Cerebellar cortex (tissue), 1 donor: ENCODE data around the gene MCL1.

Source experiments
- DNase-seq: peaks from one replicate; pipeline ENCODE4 v3.0.0-alpha.2; 2015; ENCODE audit warnings: low spot score

MCL1 gene

DNA sequence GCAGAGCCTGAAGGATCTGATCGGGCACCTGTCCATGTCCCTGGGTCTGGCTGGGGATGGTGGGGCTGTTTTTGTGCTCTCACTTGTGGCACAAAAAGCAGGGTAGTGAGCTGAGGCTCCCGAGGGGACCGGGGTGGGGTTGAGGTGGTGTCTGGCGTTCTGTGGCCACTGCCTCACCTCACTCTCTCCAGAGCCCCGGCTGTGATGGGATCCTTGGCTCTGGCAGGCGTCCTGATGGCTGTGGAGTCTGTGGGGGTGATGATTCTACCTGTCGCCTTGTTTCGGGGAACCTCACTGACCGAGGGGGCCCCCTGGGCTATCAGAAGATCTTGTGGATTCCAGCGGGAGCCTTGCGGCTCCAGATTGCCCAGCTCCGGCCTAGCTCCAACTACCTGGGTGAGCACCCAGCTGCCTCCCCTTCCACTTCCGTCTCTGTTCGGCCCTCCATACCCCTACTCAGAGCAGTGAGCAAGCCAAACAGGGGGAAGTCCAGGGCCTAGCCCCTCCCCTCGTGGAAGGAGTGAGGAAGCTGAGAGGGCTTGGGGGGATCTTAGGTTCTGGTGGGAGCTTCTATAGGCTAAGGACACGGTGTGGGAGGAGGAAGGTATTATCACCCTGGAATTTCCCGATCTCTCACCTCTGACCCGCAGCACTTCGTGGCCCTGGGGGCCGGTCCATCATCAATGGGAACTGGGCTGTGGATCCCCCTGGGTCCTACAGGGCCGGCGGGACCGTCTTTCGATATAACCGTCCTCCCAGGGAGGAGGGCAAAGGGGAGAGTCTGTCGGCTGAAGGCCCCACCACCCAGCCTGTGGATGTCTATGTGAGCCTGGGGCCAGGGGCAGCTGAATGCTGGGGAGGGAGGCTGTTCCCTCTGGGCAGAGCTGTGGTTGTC lies 23.2 kb downstream of the MCL1 start:
- no peak for DNase-seq

DNA sequence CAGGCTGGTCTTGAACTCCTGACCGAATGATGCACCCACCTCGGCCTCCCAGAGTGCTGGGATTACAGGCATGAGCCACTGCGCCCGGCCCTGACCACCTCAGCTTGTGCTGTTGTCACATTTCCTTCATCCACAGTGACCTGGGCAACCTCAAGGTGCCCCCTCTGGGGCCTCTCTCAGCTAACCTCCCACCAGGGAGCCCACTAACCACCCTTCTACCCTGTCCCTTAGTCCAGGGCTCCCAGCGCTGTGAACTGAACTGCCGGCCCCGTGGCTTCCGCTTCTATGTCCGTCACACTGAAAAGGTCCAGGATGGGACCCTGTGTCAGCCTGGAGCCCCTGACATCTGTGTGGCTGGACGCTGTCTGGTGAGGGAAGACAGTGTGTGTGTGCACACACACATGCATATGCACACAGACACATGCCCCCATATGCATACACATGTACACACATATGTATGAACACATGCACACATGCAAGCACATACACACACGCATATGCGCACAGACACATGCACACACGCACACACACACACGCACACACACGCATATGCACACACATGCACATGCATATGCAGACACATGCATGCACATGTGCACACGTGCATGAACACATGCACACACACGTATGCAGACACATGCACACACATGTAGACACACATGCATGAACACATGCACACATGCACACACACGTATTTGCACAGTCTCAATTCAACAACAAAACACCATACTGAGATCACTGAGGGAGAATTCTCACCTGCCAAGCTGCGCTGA lies 24.0 kb downstream of the MCL1 start:
- no peak for DNase-seq

DNA sequence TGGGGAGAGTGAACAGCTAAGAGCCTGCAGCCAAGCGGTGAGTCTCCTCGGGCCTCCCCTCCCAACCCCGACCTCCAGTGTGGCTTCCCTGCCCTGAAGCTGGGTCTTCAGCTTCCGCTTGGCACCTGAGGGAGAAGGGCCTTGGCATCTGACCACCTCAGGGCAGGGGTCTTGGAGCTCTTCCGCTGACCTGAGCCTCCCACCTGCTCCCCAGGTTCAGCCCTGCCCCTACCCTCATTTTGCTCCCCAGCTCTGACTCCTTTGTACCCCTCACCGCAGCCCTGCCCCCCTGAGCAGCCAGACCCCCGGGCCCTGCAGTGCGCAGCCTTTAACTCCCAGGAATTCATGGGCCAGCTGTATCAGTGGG lies 25.3 kb downstream of the MCL1 start:
- no peak for DNase-seq

DNA sequence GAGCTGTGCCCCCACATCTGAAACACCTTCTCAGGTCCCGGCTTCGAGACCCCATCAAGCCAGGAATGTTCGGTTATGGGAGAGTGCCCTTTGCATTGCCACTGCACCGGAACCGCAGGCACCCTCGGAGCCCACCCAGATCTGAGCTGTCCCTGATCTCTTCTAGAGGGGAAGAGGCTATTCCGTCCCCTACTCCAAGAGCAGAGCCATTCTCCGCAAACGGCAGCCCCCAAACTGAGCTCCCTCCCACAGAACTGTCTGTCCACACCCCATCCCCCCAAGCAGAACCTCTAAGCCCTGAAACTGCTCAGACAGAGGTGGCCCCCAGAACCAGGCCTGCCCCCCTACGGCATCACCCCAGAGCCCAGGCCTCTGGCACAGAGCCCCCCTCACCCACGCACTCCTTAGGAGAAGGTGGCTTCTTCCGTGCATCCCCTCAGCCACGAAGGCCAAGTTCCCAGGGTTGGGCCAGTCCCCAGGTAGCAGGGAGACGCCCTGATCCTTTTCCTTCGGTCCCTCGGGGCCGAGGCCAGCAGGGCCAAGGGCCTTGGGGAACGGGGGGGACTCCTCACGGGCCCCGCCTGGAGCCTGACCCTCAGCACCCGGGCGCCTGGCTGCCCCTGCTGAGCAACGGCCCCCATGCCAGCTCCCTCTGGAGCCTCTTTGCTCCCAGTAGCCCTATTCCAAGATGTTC lies 25.9 kb downstream of the MCL1 start:
- DNase-seq: no peak

DNA sequence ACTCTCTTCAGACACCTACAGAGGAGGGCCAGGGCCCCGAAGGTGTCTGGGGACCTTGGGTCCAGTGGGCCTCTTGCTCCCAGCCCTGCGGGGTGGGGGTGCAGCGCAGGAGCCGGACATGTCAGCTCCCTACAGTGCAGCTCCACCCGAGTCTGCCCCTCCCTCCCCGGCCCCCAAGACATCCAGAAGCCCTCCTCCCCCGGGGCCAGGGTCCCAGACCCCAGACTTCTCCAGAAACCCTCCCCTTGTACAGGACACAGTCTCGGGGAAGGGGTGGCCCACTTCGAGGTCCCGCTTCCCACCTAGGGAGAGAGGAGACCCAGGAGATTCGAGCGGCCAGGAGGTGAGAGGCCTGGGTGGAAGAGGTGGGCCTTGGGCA lies 26.5 kb downstream of the MCL1 start:
- no peak for DNase-seq

DNA sequence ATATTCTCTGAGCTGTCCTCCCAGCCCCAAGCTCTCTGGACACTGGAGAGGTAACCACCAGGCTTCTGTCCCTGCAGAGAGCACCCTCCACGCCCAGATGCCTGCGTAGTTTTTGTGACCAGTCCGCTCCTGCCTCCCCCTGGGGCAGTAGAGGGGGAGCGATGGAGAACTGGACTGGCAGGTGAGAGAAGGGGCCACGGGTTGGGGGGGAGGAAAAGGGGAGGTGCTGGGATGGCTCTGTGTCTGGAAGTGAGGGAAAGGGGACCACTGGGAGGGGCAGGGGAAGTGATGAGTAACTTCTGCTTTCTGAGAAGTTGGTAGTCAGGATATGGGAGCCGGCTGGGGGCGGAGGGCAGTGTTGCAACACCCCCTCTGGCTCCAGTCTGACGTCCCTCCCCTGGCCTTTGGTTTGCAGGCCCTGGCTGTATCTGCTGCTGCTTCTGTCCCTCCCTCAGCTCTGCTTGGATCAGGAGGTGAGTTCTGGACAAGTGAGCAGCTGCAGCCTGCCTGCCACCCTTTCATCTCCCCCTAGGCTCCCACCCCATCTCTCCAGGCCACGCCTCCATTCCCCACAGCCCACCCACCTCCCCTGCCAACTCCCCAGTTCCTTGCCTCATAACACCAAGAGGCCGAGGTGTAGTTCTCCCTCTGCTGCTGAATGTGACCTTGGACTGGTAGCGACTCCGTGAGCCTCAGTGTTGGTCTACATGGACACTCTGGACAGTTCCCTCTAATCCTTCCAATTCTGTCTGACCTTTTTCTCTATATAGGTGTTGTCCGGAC lies 27.1 kb downstream of the MCL1 start:
- DNase-seq: peak; percentile 50

DNA sequence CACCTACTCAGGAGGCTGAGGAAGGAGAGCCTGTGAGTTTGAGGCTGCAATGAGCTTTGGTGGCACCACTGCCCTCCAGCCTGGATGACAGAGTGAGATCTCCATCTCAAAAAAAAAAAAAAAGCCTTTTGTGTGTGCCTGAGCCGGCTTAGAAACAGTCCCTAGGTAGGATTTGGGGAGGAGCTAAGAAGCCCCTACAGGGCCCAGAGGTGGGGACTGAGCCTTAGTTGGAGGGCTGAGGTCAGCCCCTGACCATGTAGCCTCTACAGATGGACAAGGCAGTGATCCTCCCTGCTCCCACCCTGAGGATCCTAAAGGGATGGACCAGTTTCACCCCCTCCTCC lies 27.7 kb downstream of the MCL1 start:
- no peak for DNase-seq

DNA sequence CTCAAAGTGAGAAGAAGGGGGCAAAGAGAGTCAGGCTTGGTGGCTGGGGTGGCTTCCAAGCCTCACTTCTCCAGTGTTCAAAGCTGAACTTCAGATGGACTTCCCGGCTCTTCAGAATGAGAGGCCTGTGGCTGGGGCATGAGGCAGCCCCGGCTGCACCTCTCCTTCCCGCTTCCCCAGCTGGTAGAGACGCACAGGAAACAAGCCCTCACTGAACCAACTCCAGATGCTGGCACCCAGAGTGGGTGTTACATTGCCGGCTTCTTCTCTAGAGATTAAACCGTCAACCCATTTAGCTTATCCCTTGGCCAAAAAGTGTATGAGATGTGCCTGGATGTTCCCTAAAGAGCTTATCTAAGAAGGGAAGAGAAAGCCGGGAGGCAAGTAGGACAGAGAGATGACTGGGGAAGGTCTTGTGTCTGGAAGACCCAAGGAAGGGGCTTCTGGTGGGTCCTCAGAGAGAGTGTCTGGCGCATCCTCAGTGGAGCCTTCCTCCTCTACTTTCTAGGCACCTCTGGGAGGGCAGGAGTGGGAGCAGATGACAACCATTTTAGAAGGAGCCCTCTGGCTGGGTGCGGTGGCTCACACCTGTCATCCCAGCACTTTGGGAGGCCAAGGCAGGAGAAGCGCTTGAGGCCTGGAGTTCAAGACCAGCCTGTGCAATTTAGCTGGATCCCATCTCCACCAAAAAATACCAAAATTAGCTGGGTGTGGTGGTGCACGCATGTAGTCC lies 28.2 kb downstream of the MCL1 start:
- DNase-seq: no peak

DNA sequence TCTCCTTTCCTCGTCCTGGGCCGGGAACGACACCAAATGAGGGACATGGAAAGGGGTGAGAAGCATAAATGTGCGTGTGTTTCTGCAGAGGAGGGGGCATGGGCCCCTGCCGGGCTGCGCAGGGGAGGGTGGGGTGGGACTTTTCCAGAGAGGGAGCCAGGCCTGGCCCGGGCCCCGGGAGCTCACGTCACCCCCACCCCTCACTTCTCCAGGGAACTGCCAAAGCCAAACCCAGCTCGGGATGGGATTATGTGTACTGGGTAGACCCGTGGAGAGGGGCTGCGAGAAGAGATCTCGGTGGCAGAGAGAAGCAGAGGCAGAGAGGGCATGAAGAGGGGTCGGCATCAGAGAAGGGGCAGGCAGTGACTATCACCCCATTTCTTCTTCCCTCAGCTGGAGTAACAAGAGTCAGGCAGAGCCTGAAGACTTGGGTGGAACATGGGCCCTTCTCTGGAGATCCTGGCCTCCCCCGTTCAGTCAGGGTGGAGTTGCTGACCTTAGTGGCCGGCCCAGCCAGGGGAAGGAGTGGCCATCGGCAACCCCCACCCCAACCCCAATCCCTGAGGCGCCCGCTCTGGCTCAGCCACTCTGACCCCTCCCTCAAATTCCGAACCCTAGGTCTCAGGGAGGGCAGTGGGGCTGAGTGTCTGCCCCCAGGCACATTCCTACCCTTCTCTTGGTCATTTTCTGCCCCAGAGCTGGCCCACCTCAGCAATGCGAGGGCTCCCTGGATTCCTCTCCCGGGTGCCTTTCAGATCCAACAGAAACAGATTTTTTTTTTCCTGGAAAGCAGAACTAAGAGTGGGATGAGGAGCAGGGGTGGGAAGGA lies 29.0 kb downstream of the MCL1 start:
- DNase-seq: no peak

DNA sequence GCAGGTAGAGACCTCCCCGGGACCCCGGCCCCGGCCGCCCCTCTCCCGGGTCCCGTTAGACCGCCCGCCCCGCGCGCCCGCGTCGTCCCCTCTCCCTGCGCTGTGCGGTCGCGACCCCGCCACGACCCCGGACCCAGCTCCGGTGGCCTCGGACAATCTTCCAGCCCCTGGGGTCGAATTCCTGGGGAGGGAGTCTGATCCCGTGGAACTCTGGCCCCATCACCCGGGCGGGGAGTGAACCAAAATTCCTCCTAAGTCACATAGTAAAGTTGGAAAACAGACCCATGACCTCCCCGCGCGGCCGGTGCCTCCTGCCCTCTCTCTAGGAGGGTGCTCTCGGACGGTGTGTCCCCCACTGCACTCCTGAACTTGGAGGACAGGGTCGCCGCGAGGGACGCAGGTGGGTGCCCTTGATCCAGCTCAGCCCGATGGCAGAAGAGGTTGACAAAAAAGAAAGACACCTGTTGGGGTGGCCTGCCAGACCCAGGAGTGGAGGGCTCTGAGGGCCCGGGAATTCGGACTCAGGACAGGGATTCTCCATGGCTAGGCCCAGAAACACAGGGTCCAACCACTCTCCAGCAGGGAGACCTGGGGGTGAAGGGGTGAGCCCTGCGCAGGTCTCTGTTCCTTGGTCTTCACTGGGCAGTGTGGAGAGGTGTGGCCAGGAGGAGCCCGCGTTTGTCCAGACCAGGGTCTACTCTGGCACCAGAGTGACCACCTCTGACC lies 29.8 kb downstream of the MCL1 start:
- no peak for DNase-seq

DNA sequence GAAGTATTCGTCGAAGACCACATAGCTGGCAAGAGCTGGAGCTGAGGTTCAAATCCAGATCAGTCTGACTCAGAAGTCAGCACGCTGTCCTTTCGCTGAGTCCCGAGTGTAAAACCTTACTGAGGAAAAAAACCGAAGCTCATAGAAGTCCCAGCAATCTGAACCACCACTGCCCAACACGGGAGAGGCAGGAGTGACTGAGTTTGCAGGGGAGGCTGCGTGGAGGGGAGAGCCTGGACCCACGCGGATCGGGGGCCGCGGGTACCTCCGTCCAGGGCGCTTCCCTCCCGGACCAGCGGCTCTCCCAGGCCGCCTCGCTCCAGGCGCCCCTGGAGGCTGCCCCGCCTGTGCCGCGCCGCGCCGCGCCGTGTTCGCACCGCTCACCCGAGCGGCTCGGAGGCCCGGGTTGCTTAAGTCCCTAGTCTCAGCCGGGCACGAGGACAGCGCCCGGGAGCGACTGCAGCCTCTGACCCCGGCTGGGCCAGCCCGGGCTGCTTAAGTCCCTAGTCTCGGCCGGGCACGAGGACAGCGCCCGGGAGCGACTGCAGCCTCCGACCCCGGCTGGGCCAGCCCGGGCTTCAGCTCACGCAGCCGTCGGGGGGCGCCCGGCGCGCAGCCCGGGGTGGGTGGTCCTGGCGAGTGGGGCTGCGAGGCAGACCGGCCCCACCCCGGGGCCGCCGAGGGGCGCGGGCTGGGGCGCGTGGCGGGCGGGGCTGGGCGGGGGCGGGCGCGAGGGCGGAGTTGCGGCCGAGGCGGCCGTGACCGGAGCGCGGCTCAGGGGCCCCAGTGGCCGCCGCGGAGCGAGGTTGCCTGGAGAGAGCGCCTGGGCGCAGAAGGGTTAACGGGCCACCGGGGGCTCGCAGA lies 30.5 kb downstream of the MCL1 start, which contains the start of gene ADAMTSL4:
TSS of gene ADAMTSL4 (plus strand) at position 777 of the 864 bp plus-strand sequence. CDS start 2,881 bp downstream, outside the sequence.
- no peak for DNase-seq

DNA sequence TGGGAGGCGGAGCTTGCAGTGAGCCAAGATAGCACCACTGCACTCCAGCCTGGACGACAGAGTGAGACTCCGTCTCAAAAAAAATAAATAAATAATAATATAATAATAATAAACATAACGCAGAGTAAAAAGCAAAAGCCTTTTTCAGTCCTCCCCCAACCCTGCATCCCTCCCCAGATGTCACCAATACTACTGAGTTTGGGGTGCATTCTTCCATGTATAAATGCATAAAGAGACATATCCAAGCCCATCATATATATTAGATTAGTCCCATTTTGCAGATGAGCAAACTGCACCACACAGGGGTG lies 31.1 kb downstream of the MCL1 start:
- no peak for DNase-seq

DNA sequence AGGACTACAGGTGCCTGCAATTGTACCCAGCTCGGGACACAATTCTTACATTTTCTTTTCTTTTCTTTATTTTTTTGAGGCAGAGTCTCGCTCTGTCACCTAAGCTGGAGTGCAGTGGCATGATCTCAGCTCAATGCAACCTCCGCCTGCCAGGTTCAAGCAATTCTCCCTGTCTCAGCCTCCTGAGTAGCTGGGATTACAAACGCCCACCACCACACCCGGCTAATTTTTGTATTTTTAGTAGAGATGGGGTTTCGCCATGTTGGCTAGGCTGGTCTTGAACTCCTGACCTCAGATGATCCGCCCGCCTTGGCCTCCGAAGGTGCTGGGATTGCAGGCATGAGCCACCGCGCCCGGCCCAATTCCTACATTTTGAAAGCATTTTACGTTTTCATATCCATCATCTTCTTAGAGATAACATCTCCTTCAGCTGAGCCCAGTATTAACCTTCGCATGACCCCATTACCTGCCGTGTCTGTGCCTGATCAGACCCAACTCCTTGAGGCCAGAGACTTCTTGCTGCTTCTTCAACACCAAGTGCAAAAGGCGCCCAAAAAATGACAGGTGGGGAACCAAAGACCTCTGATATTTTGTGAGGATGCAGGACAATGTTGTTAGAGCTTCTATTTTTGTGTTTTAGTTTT lies 33.0 kb downstream of the MCL1 start:
- no peak for DNase-seq

DNA sequence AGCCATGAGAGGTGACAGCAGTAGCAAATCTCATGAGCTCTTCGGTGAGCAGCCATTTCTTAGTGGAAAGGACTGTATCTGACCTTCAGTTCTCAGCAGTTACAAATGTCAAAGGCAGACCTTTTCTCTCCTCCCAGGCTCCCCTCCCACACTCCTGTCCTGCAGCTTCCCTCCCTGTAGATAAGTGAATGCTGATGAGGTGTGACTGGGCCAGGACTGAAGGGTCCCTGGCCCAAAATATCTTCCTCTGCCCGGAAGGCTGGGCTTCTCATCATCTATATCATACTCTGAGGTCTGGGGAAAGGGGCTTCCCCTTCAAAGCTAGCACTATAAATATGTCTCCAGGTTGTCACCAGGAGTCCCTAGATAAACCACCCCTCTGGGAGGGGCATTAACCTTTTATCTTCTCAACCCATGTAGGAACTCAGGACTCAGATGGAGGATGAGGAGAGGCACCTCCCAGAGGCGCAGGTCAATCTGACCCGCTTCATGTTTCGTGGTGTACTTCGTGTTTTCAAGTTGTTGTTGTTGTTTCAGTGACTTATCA lies 33.9 kb downstream of the MCL1 start:
- DNase-seq: no peak

DNA sequence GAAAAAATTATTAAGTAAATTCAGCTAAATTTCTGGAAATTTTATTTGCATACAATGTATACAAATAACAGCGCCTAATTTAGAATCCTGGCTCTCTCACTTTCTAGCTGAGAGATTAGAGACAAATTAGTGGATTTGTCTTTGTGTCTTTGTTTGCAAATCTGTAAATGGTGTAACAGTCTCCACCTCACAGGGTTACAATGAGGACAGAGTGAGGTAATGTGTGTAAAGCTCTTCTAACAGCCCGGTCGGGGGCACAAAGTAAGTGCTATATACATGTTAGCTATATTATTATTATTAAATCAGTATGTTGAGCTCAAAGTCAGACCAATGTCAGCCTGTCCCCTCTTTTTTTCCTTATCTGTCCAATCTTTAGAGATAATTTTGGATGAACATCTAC lies 35.2 kb downstream of the MCL1 start:
- no peak for DNase-seq

DNA sequence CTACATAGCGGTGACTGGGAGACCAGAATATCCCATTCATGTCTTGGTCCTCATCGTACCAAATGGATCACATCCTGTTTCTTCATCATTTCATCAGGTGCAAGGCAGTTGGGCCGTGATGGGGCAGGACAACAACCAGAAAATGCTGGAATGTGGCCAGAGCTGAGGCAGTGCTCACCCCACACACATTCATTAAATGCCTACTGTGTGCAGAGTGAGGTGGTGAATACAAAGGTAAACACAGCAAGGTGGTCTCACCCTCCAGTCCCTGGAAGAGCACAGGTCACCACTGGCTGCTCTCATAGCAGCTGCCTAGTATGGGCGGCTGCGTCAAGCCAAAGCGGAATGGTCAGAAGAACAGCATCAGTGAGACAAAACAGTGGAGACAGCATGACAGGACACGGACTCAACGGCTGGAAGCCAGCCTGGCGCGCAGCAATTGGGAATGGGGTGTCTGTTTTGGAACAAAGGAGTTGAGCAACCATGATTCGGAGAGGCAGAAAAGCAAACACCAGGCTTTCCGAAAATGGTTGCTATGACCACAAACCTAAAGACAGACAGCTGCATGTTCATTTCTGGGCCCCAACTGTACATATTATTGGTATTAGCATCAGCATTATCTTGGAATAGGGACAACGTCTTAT lies 35.8 kb downstream of the MCL1 start:
- no peak for DNase-seq
